Muscle of arm (tissue), 12 donors: Measurements from ENCODE around the gene DUSP22. TPM values are rescaled to one million over a fixed set of nuclear protein-coding genes. Genes with fewer than 3 reads are reported as not detected.

Experiments used
- DNase-seq: peaks from one replicate; pipeline ENCODE4 v3.0.0-alpha.2; 2013
- polyA plus RNA-seq, 12 donors: library from polyadenylated mRNA; unstranded; fragments of 120-200 nt; gene quantifications; one replicate each; pipeline ENCODE4 v1.2.1, GENCODE V29; 2013; ENCODE audit not compliant: insufficient read length in 12 of 12

Gene DUSP22
- polyA plus RNA-seq, 12 donors, result 22.7 to 31.5 (median 28.0) TPM; not detected in 1

- DNase-seq, result no peak
These were observed 100.4 kb downstream of the DUSP22 start for GRCh38 chr6:392441-393390.

GRCh38 chr6:393391-394221, 101.3 kb downstream of the DUSP22 start:
- no peak for DNase-seq

GRCh38 chr6:394641-395289, 102.5 kb downstream of the DUSP22 start:
- no peak for DNase-seq

GRCh38 chr6:395432-396125, 103.3 kb downstream of the DUSP22 start:
- no peak for DNase-seq

GRCh38 chr6:396126-396520, 103.8 kb downstream of the DUSP22 start:
- DNase-seq, result no peak

- no peak for DNase-seq
These were observed 104.8 kb downstream of the DUSP22 start for GRCh38 chr6:397056-397455.

GRCh38 chr6:397604-398003, 105.3 kb downstream of the DUSP22 start:
- no peak for DNase-seq

GRCh38 chr6:398065-398464, 105.8 kb downstream of the DUSP22 start:
- no peak for DNase-seq

- DNase-seq, result no peak
These were observed 106.3 kb downstream of the DUSP22 start for GRCh38 chr6:398558-399078.

GRCh38 chr6:399785-400534, 107.7 kb downstream of the DUSP22 start:
- no peak for DNase-seq

- DNase-seq, result no peak
These were observed 108.5 kb downstream of the DUSP22 start for GRCh38 chr6:400815-401214.

Other genes starting within 250 kb of the DUSP22 start
- gene IRF4, start 99.3 kb downstream of the DUSP22 start, polyA plus RNA-seq, result 1 to 10 TPM in 2 of 12 donors, under 1 TPM in 8, not detected in 2; 0.27 to 6.1 (median 0.60) TPM